HG02759 (cell line): Measurements from ENCODE around the gene LATS2.
"Not testable (repeated sequence)": the region's sequence is repeated elsewhere in the genome, so short reads cannot be mapped to it uniquely, and the experiment has no call there.

Source experiments
- ATAC-seq: cut with Tn5 transposase; IDR thresholded peaks from one replicate; pipeline ENCODE4 v1.9.1; 2021; ENCODE audit warnings: mild to moderate bottlenecking, moderate library complexity; ENCODE audit not compliant: unreplicated experiment

The LATS2 gene

DNA sequence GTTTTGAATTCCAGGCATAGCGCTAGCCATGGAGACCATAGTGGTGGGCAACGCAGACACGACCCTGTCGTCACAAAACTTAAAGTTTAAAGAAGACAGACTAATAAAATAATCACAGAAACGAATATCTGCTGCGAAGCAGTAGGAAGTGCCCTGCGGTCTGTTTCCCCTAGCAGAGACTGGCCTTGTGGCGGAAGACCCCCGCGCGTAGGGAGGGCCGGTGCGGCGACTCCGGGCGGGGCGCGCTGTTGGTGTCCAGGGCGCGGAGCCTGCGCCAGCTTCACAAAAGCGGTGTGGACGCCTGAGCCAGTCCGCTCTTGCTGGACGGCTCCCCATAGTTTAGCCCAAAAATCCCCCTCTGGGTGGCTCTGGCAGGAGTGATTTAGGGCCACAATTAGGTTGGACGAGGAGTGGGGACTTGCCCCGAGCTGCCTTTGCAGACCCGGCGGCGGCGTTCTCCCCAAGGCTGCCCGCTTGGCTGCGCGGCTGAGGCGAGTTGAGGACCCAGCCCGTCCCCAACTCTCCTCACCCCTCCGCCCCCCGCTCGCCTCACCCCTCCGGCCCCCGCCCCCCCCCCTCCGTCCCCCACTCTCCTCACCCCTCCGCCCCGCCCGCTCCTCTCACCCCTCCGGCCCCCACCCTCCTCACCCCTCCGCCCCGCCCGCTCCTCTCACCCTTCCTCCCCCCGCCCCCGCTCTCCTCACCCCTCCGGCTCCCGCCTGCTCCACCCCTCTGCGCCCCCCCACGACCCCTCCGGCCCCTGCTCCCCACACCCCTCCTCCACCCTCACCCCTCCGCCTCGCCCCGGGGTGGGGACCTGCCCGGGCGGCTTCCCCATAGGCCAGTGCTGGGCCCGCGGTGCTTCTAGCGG lies 14.2 kb upstream of the LATS2 start:
- ATAC-seq: peak; percentile 60

DNA sequence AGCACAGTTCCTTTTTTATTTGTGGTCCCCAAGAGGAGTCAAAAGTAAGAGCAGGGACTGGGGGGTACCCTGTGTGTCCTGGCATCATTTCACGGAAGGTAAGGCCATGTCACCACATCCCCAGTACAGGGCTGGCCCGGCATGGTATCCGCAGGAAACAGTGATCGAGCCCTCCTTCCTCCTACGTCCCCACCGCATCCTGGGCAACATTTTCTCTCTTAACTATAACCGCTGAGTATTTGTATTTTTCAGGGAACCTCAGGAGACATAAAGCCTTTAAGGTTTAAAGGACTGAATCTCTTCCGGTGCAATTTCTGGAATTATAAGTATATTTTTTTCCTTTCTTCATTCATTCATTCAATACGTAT lies 13.6 kb upstream of the LATS2 start:
- ATAC-seq: no peak

DNA sequence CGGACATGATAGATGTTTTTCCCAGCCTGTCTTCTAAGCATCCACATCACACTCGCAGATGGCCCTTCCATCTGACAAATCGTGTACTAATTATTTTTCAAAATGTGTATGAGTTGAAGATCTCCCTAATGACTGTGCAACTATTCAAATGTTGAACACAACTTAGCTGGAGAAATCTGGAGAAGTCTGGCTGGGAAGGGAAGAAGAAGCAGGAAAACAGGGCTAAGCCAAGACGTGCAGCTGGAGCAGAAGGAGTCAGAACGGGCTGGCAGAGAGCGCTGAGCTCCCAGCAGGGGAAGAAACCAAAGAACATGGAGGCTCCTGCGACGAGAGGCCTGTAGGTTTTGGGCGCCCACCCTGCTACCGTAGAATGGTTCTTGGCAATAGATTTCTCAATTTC lies 13.2 kb upstream of the LATS2 start:
- ATAC-seq: no peak

DNA sequence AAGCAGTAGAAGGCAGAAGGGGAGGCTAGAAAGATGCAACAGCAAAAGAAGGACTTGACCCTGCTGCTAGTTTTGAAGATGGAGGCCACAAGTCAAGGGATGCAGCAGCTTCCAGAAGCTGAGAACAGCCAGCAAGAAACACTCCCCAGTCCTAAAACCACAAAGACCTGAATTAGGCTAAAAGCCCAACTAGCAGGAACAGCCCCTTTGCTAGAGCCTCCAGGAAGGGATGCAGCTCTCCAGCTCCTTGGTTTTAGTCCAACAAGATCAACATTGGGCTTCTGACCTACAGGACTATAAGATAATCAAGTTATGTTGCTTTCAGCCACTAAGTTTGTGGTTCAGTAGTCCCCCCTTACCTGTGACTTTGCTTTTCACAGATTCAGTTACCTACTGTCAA lies 10.5 kb upstream of the LATS2 start:
- no peak for ATAC-seq

DNA sequence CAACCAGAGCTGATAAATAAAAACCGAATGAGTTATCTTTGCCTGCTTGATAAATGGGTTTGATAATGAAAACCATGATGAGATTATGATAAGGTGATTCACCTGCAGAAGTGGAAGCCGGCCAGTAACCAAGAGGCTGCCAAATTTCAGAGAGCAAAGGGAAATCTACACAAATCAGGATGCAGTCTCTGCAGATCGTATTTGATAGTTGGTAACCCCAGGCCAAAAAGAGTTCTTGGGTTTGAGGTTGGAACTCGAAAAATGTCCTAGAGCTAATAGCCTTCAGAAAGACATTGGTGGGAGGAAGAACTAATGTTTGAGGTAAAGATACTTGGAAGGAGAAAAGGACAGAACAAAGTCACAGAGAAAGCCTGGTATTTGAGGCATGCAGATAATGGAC lies 9.6 kb upstream of the LATS2 start:
- no peak for ATAC-seq

DNA sequence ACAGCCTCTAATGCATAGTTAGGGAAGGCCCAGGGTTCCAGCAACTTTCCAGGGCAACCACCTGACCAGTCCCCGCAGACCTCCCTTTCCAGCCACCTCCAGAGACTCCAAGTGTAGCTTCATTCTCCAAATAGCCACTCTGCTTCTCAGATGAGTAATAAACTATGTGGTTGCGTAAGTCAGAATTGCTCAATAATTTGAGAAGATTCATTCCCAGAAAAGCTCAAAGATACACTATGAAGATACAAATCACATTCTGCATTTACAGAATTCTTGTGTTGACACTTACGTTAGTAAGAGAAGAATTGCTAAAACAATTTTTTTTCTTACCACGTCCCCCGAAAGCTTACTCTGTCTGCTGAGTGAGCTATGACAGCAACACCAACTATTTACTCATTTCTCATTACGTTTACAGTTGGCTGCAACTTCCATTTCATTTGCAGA lies 8.2 kb upstream of the LATS2 start:
- no peak for ATAC-seq

DNA sequence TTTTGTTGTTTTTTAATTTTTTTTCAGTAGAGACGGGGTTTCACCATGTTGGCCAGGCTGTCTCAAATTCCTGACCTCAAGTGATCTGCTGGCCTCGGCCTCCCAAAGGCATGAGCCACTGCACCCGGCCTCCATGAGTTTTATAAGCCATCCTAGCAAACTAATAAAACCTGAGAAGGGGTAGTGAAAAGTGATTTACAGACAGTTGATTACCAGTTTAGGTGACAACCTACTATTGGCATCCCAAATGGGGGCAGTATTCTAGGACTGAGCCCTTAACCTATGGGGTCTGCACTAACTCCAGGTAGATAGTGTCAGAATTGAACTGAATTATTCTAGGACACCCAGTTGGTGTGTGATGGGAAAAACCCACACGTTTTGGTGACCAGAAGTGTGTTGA lies 6.5 kb upstream of the LATS2 start:
- no peak for ATAC-seq

DNA sequence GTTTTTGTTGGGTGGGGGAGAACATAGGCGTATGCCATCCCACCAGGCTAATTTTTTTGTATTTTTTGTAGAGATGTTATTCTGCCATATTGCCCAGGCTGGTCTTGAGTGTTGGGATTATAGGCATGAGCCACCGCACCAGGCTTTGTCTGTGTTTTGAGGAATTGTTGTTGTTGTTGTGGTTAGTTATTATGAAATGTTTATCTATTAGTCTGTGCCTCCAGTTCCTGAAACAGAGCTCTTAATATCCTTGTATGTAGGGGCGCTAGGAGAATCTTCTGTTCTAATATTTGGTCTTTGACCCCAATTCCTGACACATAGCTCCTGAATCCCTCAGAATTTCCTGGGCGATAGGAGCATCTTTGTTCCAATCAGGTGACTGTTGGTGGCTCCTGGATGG lies 5.6 kb upstream of the LATS2 start:
- no peak for ATAC-seq

DNA sequence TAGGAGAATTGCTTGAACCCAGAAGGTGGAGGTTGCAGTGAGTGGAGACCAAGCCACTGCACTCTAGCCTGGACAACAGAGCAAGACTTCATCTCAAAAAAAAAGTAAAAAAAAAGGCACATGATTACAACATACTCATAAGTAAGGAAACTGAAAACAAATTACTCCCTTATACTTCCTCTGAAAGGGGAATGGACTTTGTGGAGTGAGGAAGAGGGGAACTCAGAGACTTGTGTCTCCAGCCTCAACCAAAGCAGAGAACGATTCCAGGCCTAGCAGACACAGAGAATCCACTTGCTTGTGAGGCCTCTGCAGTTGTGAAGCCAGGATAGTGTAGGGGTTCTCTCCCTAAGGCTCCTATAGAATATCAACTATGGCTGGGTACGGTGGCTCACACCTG lies 4.3 kb upstream of the LATS2 start:
- no peak for ATAC-seq

DNA sequence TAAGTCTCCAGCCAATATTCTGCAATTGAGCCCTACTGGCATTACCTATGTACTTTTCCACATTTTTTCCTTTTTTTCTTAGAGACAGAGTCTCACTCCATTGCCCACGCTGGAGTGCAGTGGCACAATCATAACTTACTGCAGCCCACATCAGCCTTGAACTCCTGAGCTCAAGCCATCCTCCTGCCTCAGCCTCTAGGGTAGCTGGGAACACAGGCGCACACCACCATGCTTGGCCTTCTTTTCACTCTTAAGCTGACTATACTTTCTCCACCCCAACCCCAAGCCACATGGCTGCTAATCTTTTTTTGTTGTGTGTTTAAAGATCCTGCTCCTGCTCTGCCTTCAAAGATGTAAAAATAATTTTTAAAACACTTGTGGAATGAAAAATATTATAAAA lies 1.6 kb upstream of the LATS2 start:
- ATAC-seq: no peak

DNA sequence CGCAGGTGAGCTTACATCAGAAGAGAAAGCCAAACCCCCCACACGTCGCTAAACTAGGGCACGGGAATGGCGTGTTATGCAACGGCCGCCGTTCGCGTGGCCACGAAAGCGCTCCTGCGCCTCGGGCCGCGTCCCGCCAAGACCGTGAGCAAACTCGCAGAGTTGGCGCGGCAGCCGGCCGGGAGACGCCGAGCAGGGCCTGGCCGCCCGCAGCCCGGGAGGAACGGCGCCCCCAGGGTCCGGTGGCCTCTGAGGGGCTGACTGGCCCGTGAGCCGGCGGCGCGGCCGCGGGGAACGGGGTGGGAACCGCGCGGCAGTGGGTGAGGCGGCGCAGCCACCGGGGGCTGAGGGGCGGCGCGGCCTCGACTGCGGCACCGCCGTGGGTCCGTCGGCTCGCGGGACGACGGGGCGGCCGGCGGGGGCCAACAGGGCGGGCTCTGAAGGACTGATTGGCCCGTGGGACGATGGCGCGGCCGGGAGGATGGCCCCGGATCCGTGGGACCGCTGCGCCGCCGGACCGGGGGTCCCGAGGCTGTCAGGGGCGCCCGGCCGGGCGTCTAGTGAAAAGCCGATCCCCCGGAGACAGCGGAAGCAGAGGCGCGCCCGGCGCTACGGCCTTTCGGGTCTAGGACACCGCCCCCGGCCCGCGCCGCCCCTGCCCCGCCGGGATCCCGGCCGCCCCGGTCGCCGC lies 903 bp downstream of the LATS2 start:
- peak; percentile 21 for ATAC-seq

DNA sequence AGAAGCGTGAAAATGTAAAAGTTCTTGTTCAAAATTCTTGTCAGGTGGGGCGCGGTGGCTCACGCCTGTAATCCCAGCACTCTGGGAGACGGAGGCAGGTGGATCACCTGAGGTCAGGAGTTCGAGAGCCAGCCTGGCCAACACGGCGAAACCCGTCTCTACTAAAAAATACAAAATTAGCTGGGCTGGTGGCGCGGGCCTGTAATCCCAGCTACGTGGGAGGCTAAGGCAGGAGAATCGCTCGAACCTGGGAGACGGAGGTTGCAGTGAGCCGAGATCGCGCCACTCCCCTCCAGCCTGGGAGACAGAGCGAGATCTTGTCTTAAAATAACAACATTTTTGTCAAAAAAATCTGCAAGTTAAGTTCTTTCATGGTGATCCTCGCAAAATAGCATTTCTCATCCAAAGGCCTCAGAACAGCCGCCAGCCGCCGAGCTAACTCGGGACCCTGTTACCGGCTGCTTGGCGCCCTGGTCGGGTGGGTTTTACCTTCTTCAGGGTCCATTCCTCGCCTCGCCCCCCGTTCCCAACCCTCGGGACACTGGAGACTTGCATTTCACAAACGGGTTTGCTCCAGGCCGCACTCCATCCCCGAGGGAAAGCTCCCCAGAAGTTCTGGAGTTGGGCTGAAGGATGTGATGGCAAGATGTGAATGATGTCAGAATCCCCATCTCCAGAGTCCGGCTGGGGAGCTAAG lies 1.6 kb downstream of the LATS2 start:
- no peak for ATAC-seq

DNA sequence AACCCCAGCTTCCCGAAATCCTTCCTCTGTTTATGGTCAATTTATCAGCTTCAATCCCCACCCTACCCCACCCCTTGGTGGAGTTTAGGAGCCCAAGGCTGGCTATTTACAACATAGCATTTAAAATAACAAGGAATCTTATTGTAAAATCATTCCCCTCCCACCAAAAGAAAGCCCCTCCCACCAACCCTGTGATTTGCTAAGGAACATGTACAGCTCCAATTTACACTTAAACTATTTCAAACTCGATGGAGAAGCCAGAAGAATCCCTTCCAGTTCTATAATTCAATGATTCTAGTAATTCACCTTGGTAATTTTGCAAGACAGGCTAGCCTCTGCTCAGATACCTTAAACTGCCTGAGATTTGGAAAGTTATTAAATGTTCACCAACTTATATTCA lies 3.0 kb downstream of the LATS2 start:
- no peak for ATAC-seq

DNA sequence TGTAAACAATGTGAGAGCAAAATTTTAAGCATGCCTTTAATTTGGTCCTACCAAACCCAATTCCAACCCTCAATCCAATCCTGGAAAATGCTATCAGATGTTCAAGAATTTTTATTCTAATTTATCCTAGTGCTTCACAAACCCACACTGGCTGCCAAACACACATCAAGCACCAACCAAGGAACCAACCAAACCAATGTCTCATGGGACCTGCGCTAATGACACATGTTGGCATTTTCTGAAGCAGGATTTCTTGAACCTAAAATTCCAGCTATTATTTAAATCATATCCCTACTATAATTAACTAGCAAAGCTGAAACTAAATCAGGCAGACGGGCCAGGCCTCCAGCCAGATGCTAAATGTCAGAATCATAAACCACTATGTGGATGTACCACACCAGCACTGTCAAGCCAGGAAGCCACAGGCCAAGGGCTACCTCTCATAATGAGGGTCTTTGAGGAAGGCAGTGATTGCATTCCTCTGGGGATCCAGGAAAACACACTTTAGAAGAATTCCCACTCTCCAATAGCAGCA lies 5.8 kb downstream of the LATS2 start:
- no peak for ATAC-seq

DNA sequence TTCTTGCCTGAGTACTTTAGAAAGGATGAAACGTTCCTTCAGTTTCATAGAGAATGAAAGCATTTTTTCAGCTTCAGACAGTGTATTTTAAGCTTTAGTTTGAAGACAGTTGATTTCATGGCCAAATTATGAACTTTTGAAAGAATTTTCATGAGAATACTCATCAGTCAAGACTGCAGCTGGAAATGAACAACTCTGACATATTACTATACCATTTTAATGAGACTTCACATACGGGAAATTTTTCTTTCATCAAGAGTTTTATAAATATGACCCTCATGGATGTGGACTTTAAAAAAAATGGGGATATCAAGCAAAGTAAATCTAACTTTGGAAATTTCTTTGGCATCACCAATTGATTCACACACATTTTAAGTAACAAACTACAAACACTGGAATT lies 6.4 kb downstream of the LATS2 start:
- no peak for ATAC-seq

DNA sequence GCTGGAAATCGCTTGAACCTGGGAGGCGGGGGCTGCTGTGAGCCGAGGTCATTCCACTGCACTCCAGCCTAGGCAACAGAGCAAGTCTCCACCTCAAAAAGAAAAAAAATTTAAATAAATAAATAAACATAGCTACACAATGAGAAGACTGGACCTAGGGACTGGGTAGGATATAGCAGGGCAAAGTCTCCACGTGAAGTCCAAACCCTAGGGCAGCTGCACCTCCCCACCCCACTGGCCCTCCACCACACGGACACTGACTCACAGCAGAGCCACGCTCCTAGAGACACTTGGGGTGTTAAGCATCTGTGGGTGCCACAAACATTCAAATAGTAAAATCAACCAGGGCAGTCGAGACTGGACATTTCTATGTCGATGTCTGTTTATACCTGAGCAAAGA lies 7.1 kb downstream of the LATS2 start:
- no peak for ATAC-seq

DNA sequence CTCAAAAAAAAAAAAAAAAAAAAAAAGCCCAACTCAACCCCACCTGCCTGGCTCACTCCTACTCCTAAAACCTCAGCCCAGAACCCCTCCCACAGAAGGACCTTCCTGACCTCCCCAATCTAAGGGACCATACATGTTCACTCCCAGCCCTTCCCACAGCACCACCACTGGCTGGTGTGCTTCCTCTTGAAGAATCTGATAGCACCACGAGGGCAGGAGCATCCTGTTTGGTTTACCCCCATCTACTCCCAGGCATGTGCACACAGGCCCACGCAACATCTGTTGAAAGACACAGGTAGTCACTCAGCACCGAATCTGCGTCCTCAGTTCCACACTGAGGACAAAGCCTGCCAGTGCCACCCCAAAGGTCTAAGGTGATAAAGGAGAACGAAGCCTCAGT lies 8.2 kb downstream of the LATS2 start:
- ATAC-seq: no peak

DNA sequence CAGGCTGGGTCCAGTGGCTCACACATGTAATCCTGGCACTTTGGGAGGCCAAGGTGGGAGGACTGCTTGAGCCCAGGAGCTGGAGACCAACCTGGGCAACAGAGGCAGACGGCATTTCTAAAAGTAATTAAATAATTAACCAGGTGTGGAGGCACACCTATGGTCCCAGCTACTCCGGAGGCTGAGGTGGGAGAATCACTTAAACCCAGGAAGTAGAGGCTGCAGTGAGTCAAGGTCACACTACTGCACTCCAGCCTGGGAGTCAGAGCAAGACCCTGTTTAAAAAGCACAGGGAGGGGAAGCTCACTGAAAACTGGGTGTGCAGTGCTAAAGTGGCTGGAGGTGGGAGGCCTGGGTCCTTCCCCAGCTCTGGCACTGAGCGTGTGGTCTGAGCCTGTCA lies 9.7 kb downstream of the LATS2 start:
- ATAC-seq: no peak

DNA sequence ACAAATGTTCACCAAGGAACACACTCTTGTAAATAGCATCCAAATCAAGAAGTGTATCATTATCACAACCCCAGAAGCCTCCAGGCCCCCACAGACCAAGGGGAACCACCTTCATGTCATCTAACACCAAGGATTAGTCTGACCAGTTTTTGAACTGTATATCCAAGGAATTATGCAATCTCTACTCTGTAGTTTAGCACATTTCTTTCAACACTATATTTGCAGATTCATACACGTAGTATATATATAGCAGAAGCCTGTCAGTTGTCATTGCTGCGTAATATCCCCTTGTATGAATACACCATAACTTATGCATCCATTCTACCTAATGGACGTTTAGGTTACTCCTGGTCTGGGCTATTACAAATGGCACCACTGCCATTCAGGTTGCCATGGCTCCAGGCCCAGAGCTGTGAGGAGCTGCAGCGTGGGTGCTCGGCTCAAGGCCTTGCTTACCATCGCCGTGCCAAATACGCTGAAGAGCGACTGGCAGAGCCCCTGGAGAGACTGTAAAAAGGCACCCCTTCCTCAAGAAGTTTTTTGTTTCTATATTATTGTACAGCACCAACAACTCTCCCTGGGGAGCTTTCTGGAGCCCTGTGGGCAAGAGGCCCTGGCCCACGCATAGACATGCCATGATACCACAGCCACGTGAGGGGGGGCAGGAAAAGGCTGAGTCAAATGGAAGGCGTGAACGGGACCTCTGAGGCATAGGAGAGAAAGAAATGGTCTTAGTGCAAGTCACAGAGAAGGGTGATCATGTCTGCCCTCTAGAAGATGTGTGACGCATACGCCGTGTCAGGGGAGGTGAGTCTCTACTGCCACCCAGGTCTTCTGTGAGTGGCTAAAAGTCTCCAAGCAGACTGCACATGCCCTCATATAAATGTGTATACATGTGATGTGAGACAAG lies 10.8 kb downstream of the LATS2 start:
- peak; percentile 44 for ATAC-seq

DNA sequence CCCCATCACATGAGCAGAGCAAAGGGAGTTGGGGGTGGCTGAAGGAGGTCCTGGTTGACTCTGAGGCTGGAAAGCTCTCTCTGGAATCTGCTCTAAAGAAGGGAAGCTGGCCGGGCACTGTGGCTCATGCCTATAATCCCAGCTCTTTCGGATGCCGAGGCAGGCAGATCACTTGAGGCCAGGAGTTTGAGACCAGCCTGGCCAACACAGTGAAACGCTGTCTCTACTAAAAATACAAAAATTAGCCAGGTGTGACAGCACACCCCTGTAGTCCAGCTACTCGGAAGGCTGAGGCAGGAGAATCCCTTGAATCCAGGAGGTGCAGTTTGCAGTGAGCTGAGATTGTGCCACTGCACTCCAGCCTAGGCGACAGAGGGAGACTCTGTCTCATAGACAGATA lies 11.7 kb downstream of the LATS2 start:
- ATAC-seq: not testable (repeated sequence)
